ENCODE data around the gene IL12B.

DNA sequence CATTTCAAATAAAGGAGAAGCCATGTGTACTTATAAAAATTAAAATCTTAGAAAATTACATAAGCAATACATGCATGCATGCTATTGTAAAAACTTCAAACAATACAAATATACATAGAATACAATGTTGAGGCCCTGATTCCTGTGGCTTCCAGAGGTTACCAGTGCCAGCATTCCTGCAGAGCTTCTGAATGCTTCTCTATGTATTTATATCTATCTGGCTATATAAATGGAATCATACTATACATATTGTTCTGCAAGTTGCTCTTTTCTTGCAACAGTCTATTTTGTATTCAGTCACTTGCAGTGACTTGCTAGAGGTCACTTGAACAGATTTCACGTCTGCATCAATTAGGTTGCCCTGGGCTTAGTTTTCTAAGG, 3.2 kb upstream of the IL12B start:
- TF ChIP-seq, protein P1, sequence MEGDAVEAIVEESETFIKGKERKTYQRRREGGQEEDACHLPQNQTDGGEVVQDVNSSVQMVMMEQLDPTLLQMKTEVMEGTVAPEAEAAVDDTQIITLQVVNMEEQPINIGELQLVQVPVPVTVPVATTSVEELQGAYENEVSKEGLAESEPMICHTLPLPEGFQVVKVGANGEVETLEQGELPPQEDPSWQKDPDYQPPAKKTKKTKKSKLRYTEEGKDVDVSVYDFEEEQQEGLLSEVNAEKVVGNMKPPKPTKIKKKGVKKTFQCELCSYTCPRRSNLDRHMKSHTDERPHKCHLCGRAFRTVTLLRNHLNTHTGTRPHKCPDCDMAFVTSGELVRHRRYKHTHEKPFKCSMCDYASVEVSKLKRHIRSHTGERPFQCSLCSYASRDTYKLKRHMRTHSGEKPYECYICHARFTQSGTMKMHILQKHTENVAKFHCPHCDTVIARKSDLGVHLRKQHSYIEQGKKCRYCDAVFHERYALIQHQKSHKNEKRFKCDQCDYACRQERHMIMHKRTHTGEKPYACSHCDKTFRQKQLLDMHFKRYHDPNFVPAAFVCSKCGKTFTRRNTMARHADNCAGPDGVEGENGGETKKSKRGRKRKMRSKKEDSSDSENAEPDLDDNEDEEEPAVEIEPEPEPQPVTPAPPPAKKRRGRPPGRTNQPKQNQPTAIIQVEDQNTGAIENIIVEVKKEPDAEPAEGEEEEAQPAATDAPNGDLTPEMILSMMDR (IDR thresholded peaks at IDR 0.05; ENCODE audit: low read depth, low read length, poor library complexity, severe bottlenecking) = no peak
- no peak for TF ChIP-seq EZH2phosphoT487 (IDR thresholded peaks at IDR 0.05; ENCODE audit: borderline replicate concordance, low read length)

All from DOHH2 (cell line).